ENCODE data around the gene NOL9.

- TF ChIP-seq ZNF316 (IDR thresholded peaks at IDR 0.05) = no peak
- TF ChIP-seq TCF15 (CRISPR knock-in tag; IDR thresholded peaks at IDR 0.05) = no peak
- TF ChIP-seq CREB1 (IDR thresholded peaks at IDR 0.05) = no peak
- no peak for TF ChIP-seq CREB1 (CRISPR knock-in tag; IDR thresholded peaks at IDR 0.05)
- no peak for TF ChIP-seq TCF7 (IDR thresholded peaks at IDR 0.05; ENCODE audit: borderline replicate concordance)
These were observed 830 bp upstream of the NOL9 start, which contains the start of gene TAS1R1 for GRCh38 chr1:6554907-6555778.
